ENCODE results near the gene CBFA2T3.

DNA sequence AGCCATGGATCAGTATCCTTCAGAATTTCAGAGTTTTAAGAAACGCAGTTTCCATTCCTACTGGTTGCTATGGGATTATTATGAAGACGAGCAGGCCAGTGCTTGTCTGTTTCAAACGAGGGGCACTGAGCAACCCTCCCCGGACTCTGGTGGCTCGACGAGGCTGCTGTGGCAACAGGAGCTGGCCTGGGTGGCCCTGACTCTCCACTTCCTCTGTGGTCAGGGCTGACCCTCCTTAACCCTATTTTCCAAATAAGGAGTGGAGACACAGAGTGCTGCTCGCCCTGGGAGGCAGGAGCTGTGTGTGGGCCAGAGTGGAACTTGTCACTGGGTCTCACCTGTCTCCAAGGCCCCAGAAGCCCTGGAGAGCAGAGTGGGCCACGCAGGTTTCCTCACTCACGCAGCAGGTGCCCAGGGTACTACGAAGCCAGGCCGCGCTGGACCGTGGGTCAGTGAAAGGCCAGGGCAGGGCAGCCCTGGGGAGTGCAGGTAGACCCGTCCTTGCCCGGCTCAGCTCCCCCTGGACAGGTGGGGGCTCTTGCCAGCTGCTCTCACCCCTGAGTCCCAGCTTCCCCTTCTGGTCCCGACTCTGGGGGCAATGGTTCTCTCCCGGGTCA, 123.6 kb downstream of the CBFA2T3 start:
- TF ChIP-seq, protein P1, sequence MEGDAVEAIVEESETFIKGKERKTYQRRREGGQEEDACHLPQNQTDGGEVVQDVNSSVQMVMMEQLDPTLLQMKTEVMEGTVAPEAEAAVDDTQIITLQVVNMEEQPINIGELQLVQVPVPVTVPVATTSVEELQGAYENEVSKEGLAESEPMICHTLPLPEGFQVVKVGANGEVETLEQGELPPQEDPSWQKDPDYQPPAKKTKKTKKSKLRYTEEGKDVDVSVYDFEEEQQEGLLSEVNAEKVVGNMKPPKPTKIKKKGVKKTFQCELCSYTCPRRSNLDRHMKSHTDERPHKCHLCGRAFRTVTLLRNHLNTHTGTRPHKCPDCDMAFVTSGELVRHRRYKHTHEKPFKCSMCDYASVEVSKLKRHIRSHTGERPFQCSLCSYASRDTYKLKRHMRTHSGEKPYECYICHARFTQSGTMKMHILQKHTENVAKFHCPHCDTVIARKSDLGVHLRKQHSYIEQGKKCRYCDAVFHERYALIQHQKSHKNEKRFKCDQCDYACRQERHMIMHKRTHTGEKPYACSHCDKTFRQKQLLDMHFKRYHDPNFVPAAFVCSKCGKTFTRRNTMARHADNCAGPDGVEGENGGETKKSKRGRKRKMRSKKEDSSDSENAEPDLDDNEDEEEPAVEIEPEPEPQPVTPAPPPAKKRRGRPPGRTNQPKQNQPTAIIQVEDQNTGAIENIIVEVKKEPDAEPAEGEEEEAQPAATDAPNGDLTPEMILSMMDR (IDR thresholded peaks at IDR 0.05 in 4 of 5, conservative IDR thresholded peaks at IDR 0.05 in 1 of 5): no peak
- TF ChIP-seq POLR2A (IDR thresholded peaks at IDR 0.05): no peak
